Measurements from ENCODE around the gene ADGRE2.

Gene ADGRE2

DNA sequence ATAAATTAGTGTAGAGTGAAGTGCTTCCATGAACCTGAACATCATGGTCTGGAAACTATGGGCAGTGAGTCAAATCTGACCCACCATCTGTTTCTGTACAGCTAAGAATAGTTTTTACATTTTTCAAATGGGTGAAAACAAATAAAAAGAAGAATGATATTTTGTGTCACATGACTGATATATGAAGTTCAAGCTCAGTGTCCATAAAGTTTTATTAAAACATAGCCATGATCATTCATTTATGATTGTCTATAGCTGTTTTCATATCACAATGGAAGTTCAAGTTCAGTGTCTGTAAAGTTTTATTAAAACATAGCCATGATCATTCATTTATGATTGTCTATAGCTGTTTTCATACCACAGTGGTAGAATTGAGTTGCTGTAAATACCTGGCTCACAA, 45.9 kb downstream of the ADGRE2 start:
- DNase-seq: no peak

GRCh38 chr19:14731200-14731599, 47.2 kb downstream of the ADGRE2 start:
- DNase-seq: no peak

GRCh38 chr19:14728595-14728994, 49.8 kb downstream of the ADGRE2 start:
- no peak for DNase-seq

- DNase-seq: no peak
Observed at GRCh38 chr19:14722127-14722526, 56.2 kb downstream of the ADGRE2 start.

DNA sequence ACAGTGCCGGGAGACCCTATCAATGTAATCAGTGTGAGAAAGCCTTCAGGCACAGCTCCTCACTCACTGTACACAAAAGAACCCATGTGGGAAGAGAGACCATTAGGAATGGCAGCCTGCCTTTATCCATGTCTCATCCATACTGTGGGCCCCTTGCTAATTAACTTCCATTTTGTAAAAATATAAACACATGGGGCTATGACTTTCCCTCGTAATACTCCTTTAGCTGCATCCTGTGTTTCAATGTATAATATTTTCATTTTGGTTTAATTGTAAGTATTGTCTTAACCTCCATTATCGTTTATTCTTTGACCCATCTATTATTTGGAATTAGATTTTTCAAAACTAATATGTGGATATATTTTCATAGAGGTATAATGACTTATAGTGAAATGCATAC, 59.2 kb downstream of the ADGRE2 start:
- DNase-seq: no peak

GRCh38 chr19:14718522-14719116, 59.7 kb downstream of the ADGRE2 start:
- DNase-seq: no peak

- no peak for DNase-seq
Observed at GRCh38 chr19:14715841-14716240, 62.5 kb downstream of the ADGRE2 start.

DNA sequence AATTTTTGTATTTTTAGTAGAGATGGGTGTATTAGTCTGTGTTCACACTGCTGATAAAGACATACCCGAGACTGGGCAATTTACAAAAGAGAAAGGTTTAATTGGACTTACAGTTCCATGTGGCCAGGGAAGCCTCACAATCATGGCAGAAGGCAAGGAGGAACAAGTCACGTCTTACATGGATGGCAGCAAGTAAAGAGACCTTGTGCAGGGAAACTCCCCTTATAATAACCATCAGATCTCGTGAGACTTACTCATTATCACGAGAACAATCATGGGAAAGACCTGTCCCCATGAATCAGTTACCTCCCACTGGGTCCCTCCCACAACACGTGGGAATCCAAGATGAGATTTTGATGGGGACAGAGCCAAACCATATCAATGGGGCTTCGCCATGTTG, 73.9 kb downstream of the ADGRE2 start:
- DNase-seq: no peak

DNA sequence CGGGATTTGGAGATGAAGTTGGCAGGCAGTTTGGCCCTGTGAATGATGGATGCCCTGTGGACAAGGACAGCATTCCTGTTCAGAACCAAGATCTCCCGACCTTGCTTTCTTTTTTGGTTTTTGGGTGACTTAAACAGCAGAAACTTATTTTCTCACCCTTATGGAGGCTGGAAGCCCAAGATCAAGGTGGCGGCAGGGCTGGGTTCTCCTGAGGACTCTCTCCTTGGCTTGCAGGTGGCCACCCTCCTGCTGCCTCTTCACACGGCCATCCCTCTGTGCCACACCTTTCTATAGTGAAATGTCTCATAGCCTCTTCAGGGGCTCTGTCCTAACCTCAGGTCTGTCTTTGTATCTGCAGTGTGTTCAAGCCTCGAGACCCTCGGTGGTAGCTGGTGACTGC, 74.5 kb downstream of the ADGRE2 start:
- no peak for DNase-seq

- no peak for DNase-seq
Observed at GRCh38 chr19:14700711-14701375, 77.5 kb downstream of the ADGRE2 start.

DNA sequence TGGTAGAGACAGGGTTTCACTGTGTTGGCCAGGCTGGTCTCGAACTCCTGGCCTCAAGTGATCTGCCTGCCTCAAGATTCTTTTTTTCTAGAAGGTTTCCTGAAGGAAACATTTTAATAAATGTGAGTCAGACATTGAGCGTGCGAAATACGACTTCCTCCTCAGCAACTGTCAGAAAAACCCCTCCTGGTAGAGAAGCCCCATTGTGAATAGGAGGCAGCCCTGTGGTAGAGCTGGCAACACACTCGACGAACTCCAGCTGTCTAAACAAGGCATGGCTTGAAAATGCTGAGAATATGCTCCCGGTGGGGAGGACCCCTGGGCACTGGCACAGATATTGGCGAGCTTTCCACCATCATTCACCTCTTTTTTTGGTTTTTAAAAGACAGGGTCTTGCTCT, 78.7 kb downstream of the ADGRE2 start:
- no peak for DNase-seq

DNA sequence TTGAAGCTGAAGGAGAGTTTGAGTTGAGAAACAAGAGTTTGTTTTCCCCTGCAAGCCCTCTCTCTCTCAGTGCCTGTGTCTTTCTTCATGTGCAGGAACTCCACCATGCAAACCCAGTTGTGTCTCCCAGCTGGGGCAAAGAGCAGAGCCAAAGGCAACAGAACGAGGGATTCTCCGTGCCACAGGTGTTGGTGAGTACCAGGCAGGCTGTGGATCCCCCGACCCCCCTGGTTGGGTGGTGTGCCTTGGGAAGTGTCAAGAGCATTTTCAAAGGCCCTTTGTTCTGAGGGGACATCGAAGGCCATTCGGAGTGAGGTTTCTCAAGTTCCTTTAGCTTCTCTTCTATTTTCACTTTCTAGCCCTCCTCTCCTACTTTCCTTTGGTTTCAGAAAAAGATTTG, 82.9 kb downstream of the ADGRE2 start:
- DNase-seq: no peak

DNA sequence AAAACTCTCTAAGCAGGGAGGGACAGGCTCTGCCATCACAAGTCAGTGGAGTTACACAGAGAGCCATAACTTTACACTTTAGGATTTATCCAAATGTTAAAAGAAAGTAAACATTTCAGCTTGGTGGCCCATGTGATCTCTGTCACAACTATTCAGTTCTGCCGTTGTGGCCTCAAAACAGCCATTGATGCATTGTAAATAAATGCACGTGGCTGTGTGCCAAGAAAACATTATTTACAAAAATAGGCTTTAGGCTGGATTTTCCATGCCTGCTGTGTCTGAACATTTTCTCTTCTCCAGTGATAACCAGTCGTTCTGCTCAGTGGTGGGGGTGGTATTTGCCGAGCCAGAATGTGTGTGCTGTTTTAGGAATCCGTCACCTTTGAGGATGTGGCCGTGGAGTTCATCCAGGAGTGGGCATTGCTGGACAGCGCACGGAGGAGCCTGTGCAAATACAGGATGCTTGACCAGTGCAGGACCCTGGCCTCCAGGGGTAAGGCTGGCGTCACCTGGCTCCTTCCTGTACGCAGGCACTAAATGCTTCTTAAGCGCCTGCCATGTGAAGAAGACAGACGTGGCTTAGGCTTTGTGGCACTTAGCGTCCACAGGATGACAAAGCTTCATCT, 83.6 kb downstream of the ADGRE2 start:
- DNase-seq: no peak

DNA sequence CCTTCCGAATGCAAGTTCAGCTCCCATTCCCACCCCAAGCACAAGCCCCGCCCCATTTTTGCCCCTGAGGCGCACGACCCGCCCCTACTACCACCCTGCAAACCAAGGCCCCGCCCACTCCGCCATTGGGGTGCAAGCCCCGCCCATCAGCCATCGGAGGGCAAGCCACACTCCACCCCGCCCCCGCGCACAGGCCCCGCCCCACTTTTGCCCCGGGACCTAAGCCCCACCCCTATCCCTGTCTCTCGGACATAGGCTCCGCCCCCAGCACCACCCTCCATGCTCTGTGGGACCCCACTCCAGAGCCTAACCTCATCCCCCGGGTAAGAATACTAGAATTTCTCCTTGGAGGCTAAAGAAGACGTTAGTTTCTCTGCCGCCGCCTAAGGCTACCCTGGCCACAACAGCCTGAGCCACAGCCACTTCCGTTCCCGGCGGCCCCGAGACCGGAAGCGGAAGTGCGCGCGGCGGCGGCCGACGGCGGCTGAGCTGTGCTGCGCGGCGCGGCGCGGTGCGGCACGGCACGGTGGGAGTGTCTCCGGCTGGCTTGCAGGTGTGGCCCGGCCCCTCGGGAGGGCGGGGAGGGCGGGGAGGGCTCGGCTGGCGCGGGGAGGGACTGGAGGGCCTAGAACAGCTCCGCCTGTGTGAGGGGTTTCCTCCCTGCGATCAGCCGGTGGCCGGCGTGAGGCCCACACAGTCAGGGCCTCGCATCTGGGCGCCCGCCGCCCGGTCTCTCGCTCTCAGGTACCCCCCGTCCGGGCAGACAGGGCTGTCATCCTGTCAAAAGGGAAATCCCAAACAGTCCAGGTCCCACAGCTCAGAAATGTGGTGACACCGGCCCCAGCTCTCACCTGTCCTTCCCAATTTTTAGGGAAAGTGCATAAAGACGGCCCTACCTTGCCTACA, 88.5 kb downstream of the ADGRE2 start, which contains the start of gene ZNF333:
ZNF333 (plus strand) TSS at position 451 of the 906 bp plus-strand sequence. CDS start 3,444 bp downstream, outside the sequence.
- DNase-seq: peak; percentile 68 to 85

DNA sequence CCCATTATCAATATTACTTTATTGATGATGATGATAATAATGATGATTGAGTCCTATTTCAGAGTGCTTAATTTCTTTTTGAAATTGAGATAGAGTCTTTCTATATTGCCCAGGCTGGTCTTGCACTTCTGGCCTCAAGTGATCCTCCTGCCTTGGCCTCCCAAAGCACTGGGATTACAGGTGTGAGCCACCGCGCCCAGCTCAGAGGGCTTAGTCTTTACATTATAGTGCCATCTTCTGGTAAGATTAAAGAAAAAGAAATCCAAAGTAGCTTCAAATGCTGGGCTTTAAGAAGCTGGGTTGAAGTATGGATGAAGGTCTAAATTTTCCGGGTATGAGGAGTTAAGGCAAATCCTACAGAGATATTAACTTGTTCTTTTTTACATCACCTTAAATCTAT, 91.9 kb downstream of the ADGRE2 start:
- DNase-seq: peak in 1 of 2 experiments; percentile 3

DNA sequence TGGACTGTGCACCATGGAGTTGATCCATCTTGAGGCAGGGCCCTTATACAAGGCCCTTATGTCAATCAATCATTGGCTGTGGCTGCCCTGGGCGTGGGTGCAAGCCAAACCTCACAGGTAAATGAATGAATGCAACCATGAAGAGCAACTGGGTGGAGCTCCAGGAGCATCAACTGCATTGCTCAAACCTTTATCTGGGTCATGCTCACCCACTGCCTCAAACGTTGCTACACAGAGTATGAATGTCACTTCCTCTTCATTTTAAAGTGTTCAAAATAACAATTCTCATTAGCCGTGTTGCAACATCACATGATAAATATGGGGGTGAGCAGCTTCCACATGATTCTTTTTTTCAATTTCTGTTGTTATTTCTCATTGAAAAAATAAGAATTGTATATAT, 94.9 kb downstream of the ADGRE2 start:
- no peak for DNase-seq
